Measurements from ENCODE around the gene MEI4. TPM values are rescaled to one million over a fixed set of nuclear protein-coding genes. Genes with fewer than 3 reads are reported as not detected.

The MEI4 gene
- total and polyA plus RNA-seq, 10 of the 15 experiments (the other 5 are each of a cell fraction or from before 2014, with no cell fraction given), result 0.03 to 0.04 (median 0.03) TPM; not detected in 7

DNA sequence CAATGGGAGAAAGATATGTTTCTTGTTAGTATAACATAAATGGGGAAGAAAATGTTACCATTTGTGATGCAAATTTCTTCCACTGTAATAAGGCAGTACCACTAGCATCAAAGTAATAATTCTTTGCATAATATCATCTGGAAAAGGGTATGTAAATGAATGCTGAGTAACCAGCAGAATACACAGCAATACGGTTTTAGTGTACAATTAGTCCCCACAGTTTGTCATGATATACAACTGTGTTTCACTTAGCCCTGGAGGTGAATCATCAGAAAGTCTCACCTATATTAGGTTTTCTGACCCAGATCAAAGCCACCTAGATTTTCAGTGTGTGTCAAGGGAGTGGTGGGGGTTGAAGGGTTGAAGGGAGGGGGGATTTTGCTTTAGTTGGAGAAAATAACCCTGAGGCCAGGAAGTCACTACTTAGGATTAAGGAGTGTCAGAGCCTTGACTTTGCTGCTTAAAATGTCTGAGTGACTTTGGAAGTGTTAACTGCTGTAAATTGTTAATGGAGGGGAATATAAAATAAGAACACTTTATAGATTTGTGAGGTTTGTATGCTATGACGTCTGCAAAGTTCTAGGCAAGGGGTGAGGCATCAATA, 8.6 kb upstream of the MEI4 start:
- BruUV-seq (replicated peaks), result no TSS peak
- no peak for FAIRE-seq
- no peaks in the 10 kb centered on the region for H3K79me2 ChIP-seq (ENCODE audit: control insufficient read depth, insufficient read depth, low read length)
- no peaks in the 10 kb centered on the region for H4K20me1 ChIP-seq (ENCODE audit: control insufficient read depth, insufficient read depth)
- TF ChIP-seq FOXM1 (IDR thresholded peaks at IDR 0.05; ENCODE audit: low read depth, low read length), result no peak
- TF ChIP-seq, protein P1, sequence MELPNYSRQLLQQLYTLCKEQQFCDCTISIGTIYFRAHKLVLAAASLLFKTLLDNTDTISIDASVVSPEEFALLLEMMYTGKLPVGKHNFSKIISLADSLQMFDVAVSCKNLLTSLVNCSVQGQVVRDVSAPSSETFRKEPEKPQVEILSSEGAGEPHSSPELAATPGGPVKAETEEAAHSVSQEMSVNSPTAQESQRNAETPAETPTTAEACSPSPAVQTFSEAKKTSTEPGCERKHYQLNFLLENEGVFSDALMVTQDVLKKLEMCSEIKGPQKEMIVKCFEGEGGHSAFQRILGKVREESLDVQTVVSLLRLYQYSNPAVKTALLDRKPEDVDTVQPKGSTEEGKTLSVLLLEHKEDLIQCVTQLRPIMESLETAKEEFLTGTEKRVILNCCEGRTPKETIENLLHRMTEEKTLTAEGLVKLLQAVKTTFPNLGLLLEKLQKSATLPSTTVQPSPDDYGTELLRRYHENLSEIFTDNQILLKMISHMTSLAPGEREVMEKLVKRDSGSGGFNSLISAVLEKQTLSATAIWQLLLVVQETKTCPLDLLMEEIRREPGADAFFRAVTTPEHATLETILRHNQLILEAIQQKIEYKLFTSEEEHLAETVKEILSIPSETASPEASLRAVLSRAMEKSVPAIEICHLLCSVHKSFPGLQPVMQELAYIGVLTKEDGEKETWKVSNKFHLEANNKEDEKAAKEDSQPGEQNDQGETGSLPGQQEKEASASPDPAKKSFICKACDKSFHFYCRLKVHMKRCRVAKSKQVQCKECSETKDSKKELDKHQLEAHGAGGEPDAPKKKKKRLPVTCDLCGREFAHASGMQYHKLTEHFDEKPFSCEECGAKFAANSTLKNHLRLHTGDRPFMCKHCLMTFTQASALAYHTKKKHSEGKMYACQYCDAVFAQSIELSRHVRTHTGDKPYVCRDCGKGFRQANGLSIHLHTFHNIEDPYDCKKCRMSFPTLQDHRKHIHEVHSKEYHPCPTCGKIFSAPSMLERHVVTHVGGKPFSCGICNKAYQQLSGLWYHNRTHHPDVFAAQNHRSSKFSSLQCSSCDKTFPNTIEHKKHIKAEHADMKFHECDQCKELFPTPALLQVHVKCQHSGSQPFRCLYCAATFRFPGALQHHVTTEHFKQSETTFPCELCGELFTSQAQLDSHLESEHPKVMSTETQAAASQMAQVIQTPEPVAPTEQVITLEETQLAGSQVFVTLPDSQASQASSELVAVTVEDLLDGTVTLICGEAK (IDR thresholded peaks at IDR 0.05; ENCODE audit: borderline replicate concordance), result no peak
- TF ChIP-seq, protein P2, sequence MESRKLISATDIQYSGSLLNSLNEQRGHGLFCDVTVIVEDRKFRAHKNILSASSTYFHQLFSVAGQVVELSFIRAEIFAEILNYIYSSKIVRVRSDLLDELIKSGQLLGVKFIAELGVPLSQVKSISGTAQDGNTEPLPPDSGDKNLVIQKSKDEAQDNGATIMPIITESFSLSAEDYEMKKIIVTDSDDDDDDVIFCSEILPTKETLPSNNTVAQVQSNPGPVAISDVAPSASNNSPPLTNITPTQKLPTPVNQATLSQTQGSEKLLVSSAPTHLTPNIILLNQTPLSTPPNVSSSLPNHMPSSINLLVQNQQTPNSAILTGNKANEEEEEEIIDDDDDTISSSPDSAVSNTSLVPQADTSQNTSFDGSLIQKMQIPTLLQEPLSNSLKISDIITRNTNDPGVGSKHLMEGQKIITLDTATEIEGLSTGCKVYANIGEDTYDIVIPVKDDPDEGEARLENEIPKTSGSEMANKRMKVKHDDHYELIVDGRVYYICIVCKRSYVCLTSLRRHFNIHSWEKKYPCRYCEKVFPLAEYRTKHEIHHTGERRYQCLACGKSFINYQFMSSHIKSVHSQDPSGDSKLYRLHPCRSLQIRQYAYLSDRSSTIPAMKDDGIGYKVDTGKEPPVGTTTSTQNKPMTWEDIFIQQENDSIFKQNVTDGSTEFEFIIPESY (IDR thresholded peaks at IDR 0.05), result no peak
- TF ChIP-seq NFIC (IDR thresholded peaks at IDR 0.05; ENCODE audit: low read depth, low read length), result no peak
- no peak for TF ChIP-seq IKZF2 (IDR thresholded peaks at IDR 0.05)
- TF ChIP-seq, protein P3, sequence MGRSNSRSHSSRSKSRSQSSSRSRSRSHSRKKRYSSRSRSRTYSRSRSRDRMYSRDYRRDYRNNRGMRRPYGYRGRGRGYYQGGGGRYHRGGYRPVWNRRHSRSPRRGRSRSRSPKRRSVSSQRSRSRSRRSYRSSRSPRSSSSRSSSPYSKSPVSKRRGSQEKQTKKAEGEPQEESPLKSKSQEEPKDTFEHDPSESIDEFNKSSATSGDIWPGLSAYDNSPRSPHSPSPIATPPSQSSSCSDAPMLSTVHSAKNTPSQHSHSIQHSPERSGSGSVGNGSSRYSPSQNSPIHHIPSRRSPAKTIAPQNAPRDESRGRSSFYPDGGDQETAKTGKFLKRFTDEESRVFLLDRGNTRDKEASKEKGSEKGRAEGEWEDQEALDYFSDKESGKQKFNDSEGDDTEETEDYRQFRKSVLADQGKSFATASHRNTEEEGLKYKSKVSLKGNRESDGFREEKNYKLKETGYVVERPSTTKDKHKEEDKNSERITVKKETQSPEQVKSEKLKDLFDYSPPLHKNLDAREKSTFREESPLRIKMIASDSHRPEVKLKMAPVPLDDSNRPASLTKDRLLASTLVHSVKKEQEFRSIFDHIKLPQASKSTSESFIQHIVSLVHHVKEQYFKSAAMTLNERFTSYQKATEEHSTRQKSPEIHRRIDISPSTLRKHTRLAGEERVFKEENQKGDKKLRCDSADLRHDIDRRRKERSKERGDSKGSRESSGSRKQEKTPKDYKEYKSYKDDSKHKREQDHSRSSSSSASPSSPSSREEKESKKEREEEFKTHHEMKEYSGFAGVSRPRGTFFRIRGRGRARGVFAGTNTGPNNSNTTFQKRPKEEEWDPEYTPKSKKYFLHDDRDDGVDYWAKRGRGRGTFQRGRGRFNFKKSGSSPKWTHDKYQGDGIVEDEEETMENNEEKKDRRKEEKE (IDR thresholded peaks at IDR 0.05), result no peak
- no peak for TF ChIP-seq RFX5 (IDR thresholded peaks at IDR 0.05; ENCODE audit: low read depth, low read length)
- TF ChIP-seq NR2C2 (IDR thresholded peaks at IDR 0.05; ENCODE audit: borderline replicate concordance, control insufficient read depth, insufficient read length, low read depth), result no peak
- TF ChIP-seq SIN3A (IDR thresholded peaks at IDR 0.05; ENCODE audit: low read depth, low read length), result no peak
- TF ChIP-seq CHD1 (IDR thresholded peaks at IDR 0.05; ENCODE audit: low read depth, low read length), result no peak
- no peak for TF ChIP-seq SIX5 (IDR thresholded peaks at IDR 0.05; ENCODE audit: low read depth, low read length, severe bottlenecking)
- TF ChIP-seq ATF7 (IDR thresholded peaks at IDR 0.05; ENCODE audit: low read depth), result no peak
- TF ChIP-seq NRF1 (conservative IDR thresholded peaks at IDR 0.05; ENCODE audit: low read depth, low read length), result no peak
- H3K9ac ChIP-seq (ENCODE audit: control insufficient read depth, insufficient read depth, low read length), result no peak overlapping the region
- no peak for DNase-seq (ENCODE audit: low read depth, low spot score)
- RAD21 ChIA-PET (ENCODE audit: unreplicated experiment), result no interaction called here
- SMC1A ChIA-PET (ENCODE audit: uncharacterized antibody, unreplicated experiment), result no interaction called here
- H3K27me3 ChIP-seq (replicated peaks in 1 of 2; ENCODE audit: control insufficient read depth in 2 of 2, insufficient read depth in 2 of 2, low read length in 1 of 2), result no peaks in the 10 kb centered on the region
- ATAC-seq, result peak; percentile 52
- 58% methylated on average over 2 of the region's 2 CpGs for WGBS (ENCODE audit: insufficient coverage, insufficient replicate concordance, low lambda C conversion rate, missing lambda C conversion rate)
- intact Hi-C loops (cut with micrococcal nuclease; ENCODE audit: unreplicated experiment), result no loop called here
- H3K9me3 ChIP-seq (replicated peaks; ENCODE audit: control insufficient read depth, insufficient read depth, low read length), result no peaks in the 10 kb centered on the region
- no peak overlapping the region for H3K4me2 ChIP-seq (ENCODE audit: control insufficient read depth, insufficient read depth)
- H3K36me3 ChIP-seq (ENCODE audit: control insufficient read depth in 2 of 2, insufficient read depth in 2 of 2, low read length in 1 of 2), result no peaks in the 10 kb centered on the region
- no peak overlapping the region for H3K27ac ChIP-seq (ENCODE audit: control insufficient read depth, insufficient read depth)
- no peaks in the 10 kb centered on the region for H3K4me1 ChIP-seq (ENCODE audit: control insufficient read depth, insufficient read depth, low read length)
- POLR2A ChIA-PET, result no interaction called here
- no peak overlapping the region for H2AFZ ChIP-seq (ENCODE audit: control insufficient read depth, low read depth, low read length)
- no peak overlapping the region for H3K4me3 ChIP-seq
- in situ Hi-C loops (cut with MboI), result no loop called here
- CTCF ChIA-PET, result no interaction called here

Data from GM12878 (cell line).